HG03060 (cell line): ENCODE results near the gene ASPHD1.
A peak's percentile ranks its signal among the peaks of the same experiment; 100 is the strongest.
"Not testable (repeated sequence)": the region's sequence is repeated elsewhere in the genome, so short reads cannot be mapped to it uniquely, and the experiment has no call there.

Source experiments
- ATAC-seq: cut with Tn5 transposase; IDR thresholded peaks from one replicate; pipeline ENCODE4 v1.9.1; 2021; ENCODE audit warnings: low read depth, moderate number of reproducible peaks; ENCODE audit not compliant: unreplicated experiment

ASPHD1 gene, protein sequence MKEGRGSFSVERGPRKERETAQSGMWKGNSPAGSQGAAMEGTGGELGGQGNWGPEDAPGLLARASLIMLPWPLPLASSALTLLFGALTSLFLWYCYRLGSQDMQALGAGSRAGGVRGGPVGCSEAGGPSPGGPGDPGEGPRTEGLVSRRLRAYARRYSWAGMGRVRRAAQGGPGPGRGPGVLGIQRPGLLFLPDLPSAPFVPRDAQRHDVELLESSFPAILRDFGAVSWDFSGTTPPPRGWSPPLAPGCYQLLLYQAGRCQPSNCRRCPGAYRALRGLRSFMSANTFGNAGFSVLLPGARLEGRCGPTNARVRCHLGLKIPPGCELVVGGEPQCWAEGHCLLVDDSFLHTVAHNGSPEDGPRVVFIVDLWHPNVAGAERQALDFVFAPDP

DNA sequence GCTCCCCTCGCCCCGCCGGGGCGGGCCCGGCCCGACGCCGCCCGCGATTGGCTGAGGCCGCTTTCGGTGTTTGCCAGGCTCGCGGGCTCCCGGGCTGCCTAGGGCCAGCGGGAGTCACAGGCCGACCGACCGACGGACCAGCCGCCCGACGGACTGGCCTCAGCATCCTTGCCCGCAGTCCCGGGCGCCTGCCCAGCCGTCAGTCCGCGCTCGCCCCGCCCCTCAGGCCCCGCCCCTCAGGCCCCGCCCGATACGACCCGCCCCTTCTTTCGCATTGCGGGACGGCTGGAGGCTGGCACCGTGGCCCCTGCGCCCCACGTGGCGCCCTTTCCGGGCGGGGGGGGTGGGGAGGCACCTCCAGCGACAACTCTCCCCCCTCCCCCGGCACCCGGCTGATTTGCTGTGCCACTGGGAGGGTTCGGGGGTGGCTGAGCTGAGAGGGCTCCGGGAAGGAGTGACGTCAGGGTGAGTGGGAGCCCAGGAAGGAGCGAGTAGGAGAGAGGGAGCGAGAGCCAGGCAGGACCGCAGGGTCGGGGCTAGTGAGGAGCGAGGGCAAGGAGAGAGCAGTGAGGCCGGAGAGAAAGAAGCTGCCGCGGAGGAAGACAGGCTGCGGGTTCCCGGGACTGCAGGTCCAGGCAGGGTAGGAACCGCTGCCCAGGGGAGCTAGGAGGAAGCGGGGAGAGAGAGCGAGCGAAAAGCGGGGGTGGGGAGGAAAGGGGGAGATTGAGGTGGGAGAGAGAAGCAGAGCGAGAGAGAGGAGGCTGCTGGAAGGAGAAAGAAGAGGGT lies at the start of gene ASPHD1:
Gene ASPHD1 (plus strand): TSS at position 387 of the 786 bp plus-strand sequence. CDS start 484 bp downstream, outside the sequence.
- no peak for ATAC-seq

DNA sequence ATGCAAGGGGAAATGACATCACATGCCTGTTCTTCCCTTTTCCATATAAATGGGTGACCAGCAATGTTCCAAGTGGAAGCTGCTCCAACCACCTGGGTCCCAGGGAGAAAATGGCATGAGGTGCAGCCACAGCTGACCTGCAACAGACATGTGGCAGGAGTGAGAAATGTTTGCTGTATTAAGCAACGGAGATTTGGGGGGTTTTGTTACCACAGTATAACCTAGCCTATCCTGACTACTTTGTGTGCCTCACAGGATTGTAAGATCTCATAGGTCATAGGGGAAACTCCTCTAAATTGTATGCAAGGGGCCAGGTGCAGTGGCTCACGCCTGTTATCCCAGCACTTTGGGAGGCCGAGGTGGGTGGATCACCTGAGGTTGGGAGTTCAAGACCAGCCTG lies 49.3 kb upstream of the ASPHD1 start:
- no peak for ATAC-seq

DNA sequence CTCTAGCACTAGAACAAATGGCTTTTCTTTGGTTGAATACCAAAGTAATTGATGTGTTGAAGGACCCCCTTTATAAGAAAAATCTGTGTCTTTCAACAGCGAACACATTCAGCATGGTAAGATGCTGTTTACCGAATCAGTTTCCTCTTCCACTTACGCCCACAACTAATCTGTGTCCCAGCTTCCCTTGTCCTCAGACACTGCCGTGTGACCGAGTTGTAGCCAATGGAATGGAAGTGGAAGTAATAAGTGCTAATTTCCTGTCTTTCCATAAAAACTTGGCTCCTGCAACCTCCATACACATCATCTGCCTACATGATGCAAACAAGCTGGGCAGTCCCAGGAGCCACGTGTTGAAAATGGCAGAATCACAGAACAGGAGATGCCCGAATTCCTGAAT lies 47.6 kb upstream of the ASPHD1 start:
- no peak for ATAC-seq

DNA sequence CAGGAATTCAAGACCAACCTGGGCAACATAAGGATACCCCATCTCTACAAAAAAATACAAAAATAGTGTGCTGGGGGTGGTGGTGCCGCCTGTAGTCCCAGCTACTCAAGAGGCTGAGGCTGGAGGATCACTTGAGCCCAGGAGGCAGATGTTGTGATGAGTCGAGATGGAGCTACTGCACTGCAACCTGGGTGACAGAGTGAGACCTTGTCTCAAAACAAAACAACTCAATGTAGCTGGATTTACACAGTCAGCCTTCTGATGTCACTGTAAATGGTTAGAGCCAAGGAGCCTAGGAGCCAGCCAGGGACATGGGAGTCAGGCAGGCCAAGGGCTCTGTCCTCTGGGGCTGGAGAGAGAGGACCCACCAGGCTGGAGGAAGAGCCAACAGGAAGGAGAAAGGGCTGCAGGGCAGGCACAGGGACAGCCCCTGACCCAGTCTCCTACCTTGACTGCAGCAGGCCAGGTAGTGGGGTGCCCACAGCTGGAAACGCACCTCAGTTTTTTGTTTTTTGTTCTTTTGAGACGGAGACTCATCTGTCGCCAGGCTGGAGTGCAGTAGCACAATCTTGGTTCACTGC lies 45.7 kb upstream of the ASPHD1 start:
- ATAC-seq = no peak

DNA sequence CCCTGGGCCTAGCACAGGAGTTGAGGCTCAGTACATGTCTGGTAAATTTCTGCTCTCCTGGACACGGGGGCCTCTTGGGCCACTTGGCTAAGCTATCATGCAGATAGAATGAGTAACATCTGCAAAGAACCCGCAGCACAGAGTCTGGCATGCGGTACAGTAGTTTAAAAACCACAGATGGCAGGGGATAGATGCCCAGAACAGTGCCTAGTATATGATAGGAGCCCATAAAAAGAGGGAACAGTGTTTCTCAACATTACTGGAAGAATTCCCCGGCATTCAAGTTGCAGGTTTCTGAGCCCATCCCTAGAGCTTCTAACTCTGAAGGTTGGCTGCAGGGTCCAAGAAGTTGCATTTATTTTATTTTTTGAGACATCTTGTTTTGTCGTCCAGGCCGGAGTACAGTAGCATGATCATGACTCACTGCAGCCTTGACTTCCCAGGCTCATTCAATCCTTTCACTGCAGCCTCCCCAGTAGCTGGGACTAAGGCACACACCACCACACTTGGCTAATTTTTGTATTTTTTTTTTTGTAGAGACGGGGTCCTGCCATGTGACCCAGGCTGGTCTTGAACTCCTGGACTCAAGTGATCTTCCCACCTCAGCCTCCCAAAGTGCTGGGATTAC lies 43.0 kb upstream of the ASPHD1 start:
- ATAC-seq = no peak

DNA sequence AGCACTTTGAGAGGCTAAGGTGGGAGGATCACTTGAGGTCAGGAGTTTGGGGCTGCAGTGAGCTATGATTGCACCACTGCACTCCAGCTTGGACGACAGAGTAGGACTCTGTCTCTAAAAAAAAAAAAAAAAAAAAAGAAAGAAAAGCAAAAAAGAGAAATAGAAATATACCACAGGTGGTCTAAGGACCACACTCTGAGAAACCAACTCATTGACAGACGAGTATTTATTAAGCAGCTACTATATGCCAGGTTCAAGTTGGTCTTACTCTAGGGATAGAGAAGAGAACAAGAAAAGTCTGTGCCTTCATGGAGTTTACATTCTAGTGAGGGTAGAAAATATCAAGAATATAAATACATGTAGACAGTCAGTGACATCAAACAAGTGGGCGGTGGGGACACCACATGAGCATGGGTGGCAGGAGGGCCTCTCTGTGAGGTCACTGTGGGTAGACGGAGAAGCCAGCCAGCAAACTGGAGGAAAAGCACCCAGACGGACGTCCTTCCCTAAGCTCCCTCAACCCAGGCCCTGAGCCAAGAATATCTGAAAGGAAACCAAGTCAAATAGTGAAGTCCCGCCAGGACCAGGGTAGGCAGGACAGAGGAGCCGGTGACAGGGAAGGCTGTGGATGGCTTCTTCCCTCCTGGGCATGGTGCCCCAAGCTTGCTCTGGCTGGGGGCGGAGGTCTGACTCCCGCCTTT lies 42.0 kb upstream of the ASPHD1 start:
- ATAC-seq = no peak

DNA sequence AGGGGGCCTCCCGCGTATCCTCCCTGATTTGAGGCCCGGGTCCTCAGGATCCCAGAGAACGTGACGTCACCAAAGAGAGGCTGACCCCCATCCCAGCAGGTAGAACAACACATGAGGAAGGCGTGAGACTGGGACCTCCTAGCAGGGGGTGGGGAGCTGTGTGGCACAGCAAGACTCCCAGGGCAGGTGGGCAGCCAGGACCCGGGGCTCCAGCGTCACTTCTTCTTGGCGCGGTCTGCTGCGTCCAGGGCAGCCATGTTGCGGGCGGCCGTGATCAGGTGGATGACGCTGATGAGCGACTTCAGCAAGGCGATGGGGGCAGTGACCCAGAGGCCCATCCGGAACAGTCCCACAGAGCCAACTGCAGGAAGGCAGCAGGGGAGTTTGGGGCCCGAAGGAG lies 41.3 kb upstream of the ASPHD1 start:
- ATAC-seq = no peak

DNA sequence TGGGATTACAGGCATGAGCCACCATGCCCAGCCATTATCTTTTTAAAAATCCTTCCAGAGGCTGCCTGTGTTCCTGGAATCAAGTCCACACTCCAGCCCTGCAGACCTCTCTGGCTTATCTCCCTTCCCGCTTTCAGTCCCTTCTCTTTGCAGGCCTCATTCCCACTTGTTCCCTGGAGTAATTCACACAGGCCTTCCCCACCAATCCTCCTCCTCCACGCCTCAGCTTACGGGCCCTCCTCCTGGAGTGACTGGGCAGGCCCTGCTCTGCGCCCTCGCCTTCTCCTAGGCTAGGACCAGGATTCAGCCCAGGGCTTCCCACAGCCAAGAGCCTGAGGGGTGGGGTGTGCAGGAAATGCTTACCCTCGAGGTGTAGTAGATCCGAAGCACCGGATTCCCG lies 40.1 kb upstream of the ASPHD1 start:
- ATAC-seq = no peak

DNA sequence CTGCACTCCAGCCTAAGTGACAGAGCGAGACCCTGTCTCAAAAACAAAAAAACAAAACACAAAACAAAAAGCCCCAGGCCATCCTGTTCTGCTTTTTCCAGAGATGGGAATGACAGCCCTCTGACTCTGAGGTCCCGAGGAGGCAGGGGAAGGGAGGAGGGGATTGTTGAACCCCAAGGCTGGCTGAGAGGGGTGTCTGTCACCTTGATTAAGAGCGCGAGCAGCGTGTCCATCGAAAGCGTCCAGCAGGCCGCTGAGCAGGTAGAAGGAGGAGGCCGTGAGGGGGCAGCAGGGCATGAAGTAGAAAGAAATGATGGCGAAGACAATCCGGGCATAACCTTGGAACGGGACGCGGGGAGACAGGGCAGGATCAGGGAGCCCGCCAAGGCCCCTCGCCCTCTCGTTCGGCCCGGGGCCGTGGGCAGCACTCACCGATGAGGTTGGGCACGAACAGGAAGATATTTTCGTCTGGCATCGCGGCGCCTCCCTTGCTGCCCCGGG lies 37.9 kb upstream of the ASPHD1 start:
- peak; percentile 7 for ATAC-seq

DNA sequence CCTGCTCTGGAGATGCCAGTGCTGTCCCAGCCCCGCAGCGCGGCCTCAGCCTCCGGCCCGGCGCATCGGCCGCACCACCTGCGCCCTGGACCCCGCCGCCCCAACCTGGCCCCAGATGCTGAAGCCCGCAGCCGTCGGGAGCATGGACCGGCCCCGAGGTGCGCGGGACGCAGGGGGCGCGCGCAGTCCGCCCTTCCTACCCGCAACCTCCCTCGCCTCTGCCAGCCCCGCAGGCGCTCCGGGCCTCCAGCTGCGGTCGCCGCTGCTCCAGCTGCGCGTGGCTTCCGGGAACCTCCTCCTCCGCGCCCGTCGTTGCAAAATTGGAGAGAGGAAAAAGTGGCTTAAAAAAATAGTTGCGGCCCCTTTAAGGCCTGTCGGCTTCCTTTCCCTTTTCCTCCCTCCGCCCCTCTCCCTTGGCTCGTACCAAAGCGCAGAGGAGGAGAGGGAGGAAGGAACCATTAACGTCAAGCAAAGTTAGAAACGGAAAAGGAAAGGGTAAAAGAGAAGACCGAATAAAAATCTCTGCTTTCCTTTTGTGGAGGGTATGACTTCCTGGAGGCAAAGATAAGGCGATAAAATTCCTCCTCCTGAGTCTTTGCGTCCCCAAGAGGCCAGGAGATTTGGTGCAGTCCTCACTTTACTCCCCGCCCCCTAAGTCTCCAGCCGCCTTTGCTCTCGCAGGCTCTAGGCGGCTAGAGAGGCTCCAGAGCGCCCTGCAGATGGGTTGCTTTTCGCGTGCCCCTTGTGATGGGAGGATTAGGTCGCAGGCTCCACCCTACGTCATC lies 37.2 kb upstream of the ASPHD1 start, which contains the start of gene CDIPT:
Gene CDIPT (minus strand): TSS at position 343 of the 785 bp plus-strand sequence. CDS start 369 bp downstream, outside the sequence.
- ATAC-seq = peak; percentile 74

DNA sequence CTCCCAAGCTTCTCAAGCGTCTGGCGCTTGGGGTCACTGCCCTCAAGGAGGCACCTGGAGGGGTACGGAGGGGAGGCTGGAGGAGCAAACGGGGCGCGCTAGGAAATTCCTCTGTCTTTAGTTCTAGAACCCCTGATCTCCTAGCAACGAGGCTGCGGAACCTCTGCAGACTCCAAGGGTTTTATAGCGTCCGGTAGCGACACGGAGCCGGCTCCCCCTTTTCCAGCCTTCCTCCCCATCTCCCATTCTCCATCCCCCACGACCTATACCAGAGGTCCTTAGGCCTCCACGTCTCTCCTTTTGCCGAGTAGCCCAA lies 36.7 kb upstream of the ASPHD1 start:
- ATAC-seq = no peak

DNA sequence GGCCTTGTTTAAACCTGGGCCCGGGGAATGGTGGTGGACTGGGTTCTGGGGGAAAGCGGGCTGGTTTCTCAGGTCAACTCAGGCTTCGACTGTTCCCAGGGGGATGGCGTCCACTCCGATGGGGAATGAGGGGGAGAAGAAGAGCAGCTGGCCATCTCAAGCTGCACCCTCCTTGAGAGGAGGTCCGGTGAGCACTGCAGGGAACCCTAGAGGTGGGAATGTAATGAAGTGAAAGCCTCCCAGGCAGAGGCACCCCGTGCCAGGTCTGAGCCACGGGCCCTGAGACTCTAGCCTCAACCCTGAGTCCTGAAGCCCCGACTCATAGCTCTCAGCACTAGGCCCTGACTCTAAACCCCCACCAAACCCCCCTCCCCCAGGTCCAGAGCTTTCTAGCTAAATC lies 36.1 kb upstream of the ASPHD1 start:
- no peak for ATAC-seq

DNA sequence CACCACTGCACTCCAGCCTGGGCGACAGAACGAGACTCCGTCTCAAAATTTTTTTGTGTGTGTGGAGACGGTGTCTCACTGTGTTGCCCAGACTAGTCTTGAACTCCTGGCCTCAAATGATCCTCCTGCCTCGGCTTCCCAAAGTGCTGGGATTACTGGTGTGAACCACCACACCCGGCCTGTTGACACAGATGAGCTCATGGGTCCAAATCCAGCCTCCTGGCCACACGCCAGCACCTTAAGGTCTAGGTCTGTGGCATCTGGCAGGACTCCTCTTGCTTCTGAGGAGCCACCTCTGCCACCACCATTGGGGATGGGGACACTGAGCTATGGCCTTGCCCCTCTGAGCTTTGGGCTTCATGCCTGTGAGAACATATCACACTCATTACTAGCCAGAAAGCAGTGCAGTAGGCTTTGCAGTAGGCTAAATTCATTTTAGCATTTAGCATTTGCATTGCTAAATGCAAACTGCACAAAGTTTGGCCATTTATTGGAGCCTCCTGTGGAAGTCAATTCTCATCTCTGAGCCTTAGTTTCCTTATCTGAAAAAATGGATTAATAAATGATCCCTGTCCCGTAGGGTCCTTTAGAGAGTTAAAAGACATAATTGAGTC lies 31.8 kb upstream of the ASPHD1 start:
- no peak for ATAC-seq

DNA sequence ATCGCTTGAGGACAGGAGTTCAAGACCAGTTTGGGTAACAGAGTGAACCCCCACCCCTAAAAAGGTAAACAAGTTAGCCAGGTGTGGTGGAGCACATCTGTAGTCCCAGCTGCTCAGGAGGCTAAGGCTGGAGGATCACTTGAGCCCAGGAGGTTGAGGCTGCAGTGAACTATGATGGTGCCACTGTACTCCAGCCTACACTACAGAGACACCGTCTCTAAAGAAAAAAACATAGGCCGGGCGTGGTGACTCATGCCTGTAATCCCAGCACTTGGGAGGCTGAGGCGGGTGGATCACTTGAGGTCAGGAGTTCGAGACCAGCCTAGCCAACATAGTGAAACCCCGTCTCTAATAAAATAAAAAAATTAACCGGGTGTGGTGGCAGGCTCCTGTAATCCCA lies 31.2 kb upstream of the ASPHD1 start:
- ATAC-seq = not testable (repeated sequence)

DNA sequence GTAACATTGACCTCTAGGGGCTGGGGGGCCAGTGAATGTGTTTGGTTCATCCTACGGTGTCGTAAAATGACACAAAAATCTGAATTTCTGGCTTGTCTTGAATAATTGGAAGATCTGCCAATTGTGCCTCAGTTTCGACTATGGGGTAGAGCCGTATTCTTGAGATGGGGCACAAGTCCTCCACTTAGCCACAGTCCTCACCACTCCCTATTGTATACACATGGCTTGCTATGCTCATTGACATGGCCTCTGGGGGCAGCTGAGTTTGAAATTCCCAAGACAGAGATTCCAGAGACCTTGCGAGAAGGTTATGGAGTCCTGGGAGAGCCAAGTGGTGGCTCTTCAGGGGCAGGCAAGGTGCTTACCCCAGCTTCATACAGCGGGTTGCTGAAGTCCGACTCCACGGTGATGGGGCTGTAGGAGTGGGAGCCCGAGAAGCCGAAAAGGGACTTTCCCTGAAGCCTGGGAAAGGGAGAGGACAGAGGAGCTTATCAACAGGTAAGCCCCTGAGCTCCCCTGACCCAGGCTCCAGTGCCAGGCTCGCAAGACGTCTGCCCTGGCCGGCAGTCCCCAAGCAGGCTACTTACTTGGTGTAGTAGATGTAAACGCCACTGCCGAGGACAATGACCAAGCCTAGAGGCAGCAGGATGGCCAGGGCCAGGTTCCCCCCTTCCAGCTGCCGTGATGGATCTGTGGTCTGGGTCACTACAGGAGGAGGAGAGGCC lies 28.3 kb upstream of the ASPHD1 start:
- ATAC-seq = no peak

DNA sequence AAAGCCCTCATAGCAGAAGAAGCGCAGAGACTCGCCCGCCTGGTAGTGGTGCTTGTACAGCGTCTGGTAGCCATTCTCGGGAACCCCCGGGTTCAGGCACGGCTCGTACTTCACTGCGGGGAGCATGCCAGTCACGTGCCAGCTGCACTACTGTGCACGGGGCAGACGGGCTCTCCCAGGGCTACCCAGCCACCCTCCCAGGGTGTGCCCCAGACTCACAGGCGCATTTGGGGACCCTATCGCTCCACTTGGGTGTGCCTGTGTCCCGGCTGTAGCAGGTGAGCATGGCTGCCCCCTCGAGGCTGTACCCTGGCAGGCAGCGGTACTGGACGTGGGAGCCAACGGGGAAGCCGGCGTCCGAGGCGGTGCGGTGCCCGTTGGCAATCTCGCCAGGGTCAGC lies 27.0 kb upstream of the ASPHD1 start:
- no peak for ATAC-seq

DNA sequence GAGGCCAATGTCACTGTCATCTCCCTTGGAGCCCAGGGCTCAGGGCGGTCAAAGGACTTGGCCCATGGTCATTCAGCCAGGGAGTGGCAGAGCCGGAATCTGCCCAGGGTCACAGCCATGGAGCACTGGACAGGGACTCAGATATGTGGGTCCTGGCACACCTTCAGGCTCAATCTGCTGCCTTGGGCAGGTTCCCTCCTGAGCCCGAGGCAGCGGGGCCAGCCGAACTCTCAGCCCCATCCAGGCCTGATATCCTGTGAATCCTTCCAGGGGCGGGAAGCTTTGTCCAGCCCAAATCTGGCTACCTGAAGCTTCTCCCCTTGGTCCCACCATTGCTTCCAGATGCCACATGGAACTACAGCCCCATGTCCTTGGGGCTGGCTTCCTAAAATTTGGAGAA lies 25.1 kb upstream of the ASPHD1 start:
- no peak for ATAC-seq

DNA sequence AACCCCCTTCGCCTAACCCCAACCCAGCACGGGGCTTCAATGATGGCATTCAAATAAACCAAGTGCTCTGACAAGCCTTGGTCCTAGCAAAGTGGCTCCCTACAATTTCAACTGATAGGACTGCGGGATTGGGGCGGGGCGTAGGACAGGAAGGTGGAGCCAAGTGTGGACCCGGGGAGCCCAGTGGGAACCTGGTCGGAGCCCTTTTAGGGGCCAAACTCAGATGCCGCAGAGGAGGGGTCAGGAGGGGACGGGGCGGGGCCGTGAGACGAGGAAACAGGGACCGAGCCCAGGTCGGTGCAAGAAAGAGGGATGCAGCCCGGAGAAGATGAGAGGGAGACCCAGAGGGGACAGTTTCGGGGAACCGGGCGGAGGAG lies 24.1 kb upstream of the ASPHD1 start:
- ATAC-seq = no peak
